ENCODE measurements around the gene RBM15.

The RBM15 gene

GRCh38 chr1:110350360-110350759 lies 11.2 kb downstream of the RBM15 start:
- no peak for DNase-seq

GRCh38 chr1:110355321-110355720 lies 16.1 kb downstream of the RBM15 start:
- DNase-seq: no peak

GRCh38 chr1:110356379-110356778 lies 17.2 kb downstream of the RBM15 start:
- no peak for DNase-seq

- no peak for DNase-seq
Observed at GRCh38 chr1:110360431-110360830, 21.3 kb downstream of the RBM15 start.

- DNase-seq: no peak
Observed at GRCh38 chr1:110361856-110362255, 22.7 kb downstream of the RBM15 start.

- DNase-seq: no peak
Observed at GRCh38 chr1:110364221-110364620, 25.0 kb downstream of the RBM15 start.

GRCh38 chr1:110370827-110371226 lies 31.6 kb downstream of the RBM15 start:
- no peak for DNase-seq

GRCh38 chr1:110375490-110375889 lies 36.3 kb downstream of the RBM15 start:
- no peak for DNase-seq

GRCh38 chr1:110380672-110381283 lies 41.6 kb downstream of the RBM15 start:
- no peak for DNase-seq

GRCh38 chr1:110383251-110383990 lies 44.2 kb downstream of the RBM15 start:
- no peak for DNase-seq

GRCh38 chr1:110384581-110385321 lies 45.6 kb downstream of the RBM15 start:
- DNase-seq: no peak

- DNase-seq: no peak
Observed at GRCh38 chr1:110385369-110385768, 46.2 kb downstream of the RBM15 start.

- DNase-seq: no peak
Observed at GRCh38 chr1:110387048-110387754, 48.0 kb downstream of the RBM15 start.

- no peak for DNase-seq
Observed at GRCh38 chr1:110390096-110390495, 50.9 kb downstream of the RBM15 start.

GRCh38 chr1:110390692-110391245 lies 51.6 kb downstream of the RBM15 start, which contains the start of gene SLC16A4:
Gene SLC16A4, minus strand, starts transcription at chr1:110391026. Its CDS starts 1,703 bp downstream, at chr1:110389323.
- DNase-seq: peak; percentile 73

GRCh38 chr1:110393286-110393685 lies 54.1 kb downstream of the RBM15 start:
- no peak for DNase-seq

GRCh38 chr1:110393691-110394492 lies 54.7 kb downstream of the RBM15 start:
- DNase-seq: no peak

GRCh38 chr1:110394493-110394820 lies 55.3 kb downstream of the RBM15 start:
- DNase-seq: no peak
